GOT3 (cell line): ENCODE measurements around the gene SLC25A40.
"Not testable (repeated sequence)": the region's sequence is repeated elsewhere in the genome, so short reads cannot be mapped to it uniquely, and the experiment has no call there.

Experiments used
- DNase-seq: peaks from one replicate; lab custom pipeline; 2025; ENCODE audit warnings: mixed read lengths; lab: John Stamatoyannopoulos, UW

SLC25A40 gene

GRCh38 chr7:87872346-87872745 lies 3.8 kb downstream of the SLC25A40 start:
- no peak for DNase-seq

GRCh38 chr7:87870471-87870870 lies 5.7 kb downstream of the SLC25A40 start:
- DNase-seq, result no peak

GRCh38 chr7:87866533-87866932 lies 9.6 kb downstream of the SLC25A40 start:
- not testable (repeated sequence) for DNase-seq

DNA sequence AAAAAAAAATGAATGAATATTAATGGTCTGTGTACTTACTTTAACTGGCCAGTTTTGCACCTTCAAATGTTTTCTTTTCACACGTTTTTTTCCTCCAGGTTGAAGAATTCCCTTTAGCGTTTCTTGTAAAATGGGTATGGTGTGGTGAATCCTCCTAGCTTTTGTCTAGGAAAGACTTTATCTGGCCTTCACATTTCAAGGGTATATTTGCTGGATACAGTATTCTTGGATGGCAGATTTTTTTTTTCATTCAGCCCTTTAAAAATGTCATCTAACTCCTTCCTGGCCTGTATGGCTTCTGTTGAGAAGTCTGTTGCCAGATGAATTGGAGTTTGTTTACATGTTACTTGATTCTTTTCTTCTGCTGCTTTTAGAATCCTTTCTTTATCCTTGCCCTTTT lies 10.1 kb downstream of the SLC25A40 start:
- DNase-seq, result no peak

DNA sequence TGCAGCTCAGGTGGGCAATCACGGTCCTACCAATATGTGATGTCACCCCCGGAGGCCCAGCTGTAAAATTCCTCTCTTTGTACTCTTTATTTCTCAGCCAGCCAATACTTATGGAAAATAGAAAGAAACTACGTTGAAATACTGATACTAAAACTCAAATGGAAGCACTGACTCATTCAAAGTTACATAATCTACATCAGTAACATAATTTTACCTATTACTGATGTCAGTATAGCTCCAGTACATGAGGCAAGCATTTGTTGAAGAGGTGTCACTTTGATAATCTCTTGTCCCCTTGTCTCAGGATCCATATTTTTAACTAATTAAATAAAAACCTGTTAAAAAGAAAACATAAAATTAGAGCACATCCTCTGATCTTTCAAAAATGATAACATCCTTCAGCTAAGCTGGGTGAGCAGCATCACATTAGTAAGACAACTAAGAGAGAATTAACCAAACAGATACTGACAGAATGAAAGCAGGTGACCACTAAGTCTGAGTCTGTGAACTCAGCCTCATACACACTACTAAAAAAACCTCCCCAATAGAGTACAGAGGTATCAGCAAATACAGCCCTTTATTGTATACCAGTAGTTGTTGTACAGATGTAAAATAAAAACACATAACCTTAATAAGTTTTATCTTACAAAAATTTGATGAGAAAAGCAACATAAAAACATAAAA lies 17.6 kb downstream of the SLC25A40 start:
- DNase-seq, result no peak

GRCh38 chr7:87853237-87853864 lies 22.8 kb downstream of the SLC25A40 start:
- no peak for DNase-seq

DNA sequence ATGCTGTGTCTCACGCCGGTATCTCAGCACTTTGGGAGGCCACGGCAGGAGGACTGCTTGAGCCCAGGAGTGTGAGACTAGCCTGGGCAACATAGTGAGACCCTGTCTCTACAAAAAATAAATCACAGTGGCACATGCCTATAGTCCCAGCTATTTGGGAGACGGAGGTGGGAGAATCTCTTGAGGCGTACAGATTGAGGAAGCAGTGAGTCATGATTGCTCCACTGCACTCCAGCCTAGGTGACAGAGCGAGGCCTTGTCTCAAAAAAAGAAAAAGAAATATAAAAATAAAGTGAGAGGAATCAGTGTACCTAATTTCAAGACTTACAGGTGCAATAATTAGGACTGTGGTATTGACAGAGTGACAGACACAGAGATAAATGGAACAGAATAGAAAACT lies 23.9 kb downstream of the SLC25A40 start:
- no peak for DNase-seq

DNA sequence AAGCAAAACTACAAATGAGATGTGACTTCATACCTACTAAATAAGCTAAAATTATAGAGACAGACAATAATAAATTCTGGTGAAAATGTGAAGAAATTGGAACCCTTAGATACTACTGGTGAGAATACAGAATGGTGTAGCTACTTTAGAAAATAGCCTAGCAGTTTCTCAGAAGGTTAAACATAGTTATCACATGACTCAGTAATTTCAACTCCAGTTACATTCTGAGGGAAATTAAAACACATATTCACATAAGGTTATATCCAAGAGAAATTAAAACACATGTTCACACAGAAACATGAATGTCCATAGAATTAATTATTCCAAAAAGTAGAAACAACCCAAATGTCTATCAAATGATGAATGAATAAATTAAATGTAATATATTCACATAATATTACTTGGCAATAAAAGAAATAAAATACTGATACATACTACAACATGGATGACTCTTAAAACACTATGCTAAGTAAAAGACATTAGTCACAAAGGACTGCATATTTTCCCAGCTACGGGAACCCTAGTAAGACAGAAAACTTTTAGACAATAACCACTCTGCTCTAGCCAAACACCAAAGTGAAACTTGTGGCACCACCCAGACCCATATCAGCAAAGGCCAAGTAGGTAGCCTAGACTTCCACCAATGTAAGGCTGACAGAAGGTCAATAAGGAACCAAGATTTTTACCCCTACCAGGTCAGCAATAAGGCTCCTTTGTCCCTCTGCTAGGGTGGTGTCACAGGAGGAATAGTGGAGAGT lies 25.1 kb downstream of the SLC25A40 start:
- DNase-seq, result no peak

DNA sequence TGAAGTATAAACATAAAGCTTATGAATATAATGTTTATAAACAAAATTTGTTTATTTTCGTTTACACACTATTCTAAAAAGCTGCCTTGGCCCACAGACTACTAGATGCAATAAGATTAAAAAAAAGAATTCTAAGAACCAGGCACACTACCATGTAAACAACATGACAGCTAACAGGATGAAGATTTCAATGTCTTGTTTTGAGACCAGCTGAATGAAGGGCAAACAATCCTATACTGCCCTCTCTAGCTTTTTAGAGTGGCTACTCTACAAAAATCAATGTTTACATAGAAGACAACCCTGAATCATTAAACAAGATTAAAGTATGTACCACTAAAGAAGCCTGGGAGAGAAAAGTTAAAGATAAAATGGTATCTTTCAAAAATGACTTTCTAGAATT lies 38.6 kb downstream of the SLC25A40 start:
- no peak for DNase-seq

DNA sequence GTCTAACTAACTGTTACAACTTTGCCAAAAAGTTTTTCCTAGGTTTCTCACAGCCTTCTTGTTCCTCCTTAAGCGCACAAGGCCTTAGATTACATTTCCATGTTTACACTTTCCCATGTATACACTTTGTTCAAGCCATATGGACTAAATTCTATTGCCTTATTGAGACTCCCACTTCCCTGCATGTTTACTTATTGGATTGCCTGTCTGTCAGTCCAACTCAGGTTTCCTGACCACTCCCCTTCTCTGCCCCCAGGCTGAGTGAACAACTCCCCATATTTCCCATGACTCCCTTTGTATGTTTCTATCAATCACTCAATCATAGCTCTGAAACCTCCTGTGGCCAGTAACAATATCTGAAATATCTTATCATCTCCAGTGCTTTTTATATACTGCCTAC lies 43.0 kb downstream of the SLC25A40 start:
- DNase-seq, result no peak

GRCh38 chr7:87831097-87831496 lies 45.1 kb downstream of the SLC25A40 start:
- DNase-seq, result no peak

DNA sequence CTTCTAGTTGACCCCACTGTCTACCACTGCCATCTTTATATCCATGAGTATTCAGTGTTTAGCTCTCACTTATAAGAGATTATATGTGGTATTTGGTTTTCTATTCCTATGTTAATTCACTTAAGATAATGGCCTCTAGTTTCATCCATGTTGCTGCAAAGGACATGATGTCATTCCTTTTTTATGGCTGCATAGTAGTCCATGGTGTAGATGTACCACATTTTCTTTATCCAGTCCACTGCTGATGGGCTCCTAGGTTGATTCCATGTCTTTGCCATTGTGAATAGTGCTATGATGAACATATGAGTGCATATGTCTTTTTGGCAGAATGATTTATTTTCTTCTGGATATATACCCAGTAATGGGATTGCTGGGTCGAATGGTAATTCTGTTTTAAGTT lies 47.8 kb downstream of the SLC25A40 start:
- not testable (repeated sequence) for DNase-seq

DNA sequence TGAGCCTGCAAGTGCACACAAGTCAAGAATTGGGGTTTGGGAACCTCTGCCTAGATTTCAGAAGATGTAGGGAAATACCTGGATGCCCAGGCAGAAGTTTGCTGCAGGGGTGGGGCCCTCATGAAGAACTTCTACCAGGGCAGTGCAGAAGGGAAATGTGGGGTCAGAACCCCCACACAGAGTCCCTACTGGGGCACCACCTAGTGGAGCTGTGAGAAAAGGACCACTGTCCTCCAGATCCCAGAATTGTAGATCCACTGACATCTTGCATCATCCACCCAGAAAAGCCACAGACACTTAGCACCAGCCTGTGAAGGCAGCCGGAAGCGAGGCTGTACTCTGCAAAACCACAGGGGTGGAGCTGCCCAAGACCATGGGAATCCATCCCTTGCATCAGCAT lies 50.8 kb downstream of the SLC25A40 start:
- DNase-seq, result not testable (repeated sequence)

GRCh38 chr7:87822056-87822455 lies 54.1 kb downstream of the SLC25A40 start:
- DNase-seq, result not testable (repeated sequence)

- DNase-seq, result no peak
Observed at GRCh38 chr7:87818336-87818735, 57.8 kb downstream of the SLC25A40 start.

DNA sequence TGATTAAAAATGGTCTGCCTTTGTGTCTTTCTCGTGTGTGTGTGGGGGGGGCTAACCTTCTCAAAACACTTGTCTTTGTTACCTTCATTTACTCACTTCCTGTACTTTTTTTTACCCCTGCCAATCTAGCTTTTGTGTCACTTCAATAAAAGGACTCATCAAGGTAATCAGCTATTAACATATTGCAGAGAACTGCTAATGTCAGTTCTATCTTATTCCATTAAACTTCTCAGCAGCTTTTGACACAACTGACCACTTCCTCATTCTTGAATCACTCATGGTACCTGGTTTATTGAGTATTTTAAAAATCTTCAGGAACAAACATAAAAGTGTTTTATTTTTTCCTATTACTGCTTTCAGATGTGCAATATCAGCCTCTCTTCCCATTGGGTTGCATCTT lies 59.8 kb downstream of the SLC25A40 start:
- DNase-seq, result no peak

DNA sequence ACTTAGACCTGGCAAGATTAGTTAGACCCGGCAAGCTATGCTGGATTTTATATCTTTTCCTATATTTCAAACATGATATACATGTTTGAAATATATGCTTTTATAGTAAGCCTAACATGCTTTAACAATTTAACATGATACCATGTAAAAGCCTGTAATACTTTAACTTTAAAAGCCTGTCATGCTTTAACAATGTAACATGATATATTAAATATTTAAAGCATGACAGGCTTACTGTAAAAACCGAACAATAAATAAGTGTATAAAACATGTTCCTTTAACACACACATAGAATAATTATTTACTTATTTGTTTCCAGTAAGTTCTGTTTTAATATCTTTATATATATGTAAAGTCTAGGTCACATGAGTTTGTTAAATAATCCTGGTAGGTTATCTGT lies 65.4 kb downstream of the SLC25A40 start:
- no peak for DNase-seq

- no peak for DNase-seq
Observed at GRCh38 chr7:87810130-87810529, 66.0 kb downstream of the SLC25A40 start.

- no peak for DNase-seq
Observed at GRCh38 chr7:87806150-87806549, 70.0 kb downstream of the SLC25A40 start.

DNA sequence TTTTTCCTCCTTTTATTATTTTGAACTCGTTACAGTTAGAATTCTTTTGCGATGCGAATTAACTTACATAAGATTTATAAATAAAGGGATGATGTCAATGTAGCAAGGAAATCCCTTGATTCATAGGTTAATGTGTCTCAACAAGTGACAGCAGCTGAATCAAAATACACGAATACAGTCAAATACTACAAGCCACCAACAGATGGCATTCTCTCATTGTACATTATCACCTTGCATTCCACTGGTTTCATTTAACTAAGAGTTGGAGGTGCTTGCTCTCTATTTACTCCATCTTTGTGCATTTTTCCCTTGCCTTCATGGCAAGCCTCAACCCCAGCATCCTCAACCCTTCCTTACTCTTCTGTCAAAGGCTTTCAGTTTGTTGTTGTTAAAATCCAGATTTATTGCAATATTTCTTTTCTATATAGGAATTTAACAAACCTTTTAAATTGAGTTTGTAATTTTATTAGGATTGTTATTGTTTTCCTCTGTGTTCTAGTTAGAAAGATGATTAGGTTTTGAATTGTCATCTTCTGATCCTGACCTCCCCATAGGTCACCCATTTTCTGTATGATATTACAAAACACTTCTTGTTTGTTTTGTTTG lies 78.3 kb downstream of the SLC25A40 start:
- no peak for DNase-seq

DNA sequence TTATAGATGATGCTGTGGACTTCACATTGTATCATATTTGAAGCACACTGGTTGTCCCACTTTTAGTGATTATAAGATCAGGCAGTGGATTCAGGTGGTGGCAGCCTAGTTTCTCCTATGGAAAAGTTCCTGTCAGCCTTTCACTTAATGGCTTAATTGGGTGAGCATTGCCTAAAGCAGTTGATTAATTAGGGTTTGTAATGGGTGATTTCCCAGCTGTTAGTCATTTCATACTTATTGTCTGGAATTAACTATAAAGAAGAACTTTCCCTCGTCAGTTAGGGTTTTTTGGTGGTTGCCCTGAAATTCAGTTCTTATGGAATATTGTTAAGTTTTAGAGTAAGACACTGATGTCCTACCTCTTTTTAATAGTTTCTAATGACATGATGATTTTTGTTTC lies 78.8 kb downstream of the SLC25A40 start:
- no peak for DNase-seq

GRCh38 chr7:87785368-87785995 lies 90.7 kb downstream of the SLC25A40 start:
- no peak for DNase-seq
